IMR-90 (cell line): ENCODE data around the gene PCDHGC4. TPM values are rescaled to one million over a fixed set of nuclear protein-coding genes. Genes with fewer than 3 reads are reported as not detected.

Source experiments
- ATAC-seq: fragments of 200-7000 bp; cut with Tn5 transposase; 2 replicates; pipeline ENCODE4 v1.9.1; 2020; ENCODE audit warnings: low read depth, mild to moderate bottlenecking, moderate library complexity
- BruUV-seq: library from RNA; stranded (reverse); fragments of 400-500 nt; replicated peaks from 2 replicates; lab custom pipeline; 2021; lab: Mats Ljungman, UMichigan
- CTCF ChIA-PET: fragments of 300-600 bp; formaldehyde crosslinking; extraction: SDS; loops from one replicate; lab custom pipeline; 2021; ENCODE audit warnings: antibody characterized with exemption; lab: Yijun Ruan, JAX
- POLR2A ChIA-PET: fragments of 300-600 bp; sonication (Branson Sonifier 250); formaldehyde crosslinking; loops from one replicate; lab custom pipeline; 2022; ENCODE audit warnings: antibody characterized with exemption; ENCODE audit not compliant: unreplicated experiment; lab: Charles Lee
- DNase-seq: peaks from one replicate; pipeline ENCODE4 v3.0.0; 2013
- H2AFZ ChIP-seq: replicated peaks from 2 replicates; pipeline ENCODE3; 2013; ENCODE audit warnings: low read length, mild to moderate bottlenecking; ENCODE audit not compliant: poor library complexity
- H2AK5ac ChIP-seq: 2 replicates; pipeline ENCODE4 v1.6.1; 2013; ENCODE audit warnings: low read depth, low read length, inconsistent platforms
- H2AK9ac ChIP-seq: replicated peaks from 2 replicates; pipeline ENCODE3; 2013; ENCODE audit warnings: mild to moderate bottlenecking, low read depth, low read length, moderate library complexity; ENCODE audit not compliant: poor library complexity
- H2BK120ac ChIP-seq: 2 replicates; pipeline ENCODE4 v1.6.1; 2013; ENCODE audit warnings: low read depth, low read length, inconsistent platforms
- H2BK15ac ChIP-seq: 3 replicates; pipeline ENCODE4 v1.6.1; 2013; ENCODE audit warnings: low read depth, low read length, inconsistent platforms
- H2BK20ac ChIP-seq: 2 replicates; pipeline ENCODE4 v1.6.1; 2013; ENCODE audit warnings: low read depth, mild to moderate bottlenecking, inconsistent platforms, low read length, moderate library complexity
- H2BK5ac ChIP-seq: 2 replicates; pipeline ENCODE4 v1.6.1; 2013; ENCODE audit warnings: mild to moderate bottlenecking, low read depth, low read length, inconsistent platforms; ENCODE audit not compliant: poor library complexity, severe bottlenecking
- H3K14ac ChIP-seq: replicated peaks from 2 replicates; pipeline ENCODE4 v1.6.1; 2013; ENCODE audit warnings: low read depth, low read length, inconsistent platforms
- H3K18ac ChIP-seq: 2 replicates; pipeline ENCODE4 v1.6.1; 2013; ENCODE audit warnings: low read depth, low read length, control low read depth
- H3K23ac ChIP-seq: 2 replicates; pipeline ENCODE4 v1.6.1; 2013; ENCODE audit warnings: low read depth, low read length, inconsistent platforms
- H3K27ac ChIP-seq: 2 replicates; pipeline ENCODE4 v1.5.1; 2013; ENCODE audit warnings: mild to moderate bottlenecking, control low read depth, low read length; ENCODE audit not compliant: insufficient read depth
- H3K27me3 ChIP-seq: 2 replicates; pipeline ENCODE4 v1.6.1; 2013; ENCODE audit warnings: low read length; ENCODE audit not compliant: control insufficient read depth, insufficient read depth
- H3K36me3 ChIP-seq: 2 replicates; pipeline ENCODE4 v1.6.1; 2013; ENCODE audit warnings: low read length, mixed read lengths; ENCODE audit not compliant: control insufficient read depth, insufficient read depth
- H3K4ac ChIP-seq: 2 replicates; pipeline ENCODE4 v1.6.1; 2013; ENCODE audit warnings: low read depth, low read length, inconsistent platforms
- H3K4me1 ChIP-seq: 2 replicates; pipeline ENCODE4 v1.6.1; 2013; ENCODE audit warnings: low read length, mixed read lengths; ENCODE audit not compliant: control insufficient read depth, insufficient read depth
- H3K4me2 ChIP-seq: 2 replicates; pipeline ENCODE4 v1.6.1; 2013; ENCODE audit warnings: low read depth, mild to moderate bottlenecking, control low read depth, low read length, moderate library complexity
- H3K4me3 ChIP-seq: 2 replicates; pipeline ENCODE4 v1.5.1; 2013; ENCODE audit warnings: low read depth, mild to moderate bottlenecking, control low read depth, low read length, moderate library complexity; ENCODE audit not compliant: insufficient read depth
- H3K56ac ChIP-seq: 2 replicates; pipeline ENCODE4 v1.6.1; 2013; ENCODE audit warnings: low read length, inconsistent platforms; ENCODE audit not compliant: insufficient read depth; ENCODE audit errors: extremely low read depth
- H3K79me1 ChIP-seq, 2 experiments: 2 replicates each; pipeline ENCODE4 v1.6.1; 2013; ENCODE audit warnings: low read length in 2 of 2, inconsistent platforms in 1 of 2, low read depth in 1 of 2
- H3K9ac ChIP-seq: 2 replicates; pipeline ENCODE4 v1.6.1; 2013; ENCODE audit warnings: low read depth, low read length, control low read depth
- H3K9me1 ChIP-seq: 2 replicates; pipeline ENCODE4 v1.6.1; 2013; ENCODE audit warnings: low read length, inconsistent platforms; ENCODE audit not compliant: insufficient read depth
- H3K9me3 ChIP-seq: 2 replicates; pipeline ENCODE4 v1.6.1; 2013; ENCODE audit warnings: low read length; ENCODE audit not compliant: control insufficient read depth, insufficient read depth
- H4K20me1 ChIP-seq: 2 replicates; pipeline ENCODE4 v1.6.1; 2013; ENCODE audit warnings: low read length, inconsistent platforms; ENCODE audit not compliant: insufficient read depth
- H4K5ac ChIP-seq: 2 replicates; pipeline ENCODE4 v1.6.1; 2013; ENCODE audit warnings: mild to moderate bottlenecking, low read depth, low read length, control low read depth
- H4K8ac ChIP-seq, 2 experiments: 2 replicates each; pipeline ENCODE4 v1.6.1; 2013; ENCODE audit warnings: low read depth in 2 of 2, low read length in 2 of 2, control low read depth in 1 of 2, inconsistent platforms in 1 of 2
- H4K91ac ChIP-seq: 2 replicates; pipeline ENCODE4 v1.6.1; 2013; ENCODE audit warnings: low read depth, low read length, inconsistent platforms; ENCODE audit not compliant: insufficient read depth
- CHD1 ChIP-seq: IDR thresholded peaks from 2 replicates; pipeline ENCODE4 v1.6.1; 2012; ENCODE audit warnings: low read depth, low read length, improper control_type of control experiment
- MXI1 ChIP-seq: IDR thresholded peaks from 2 replicates; pipeline ENCODE4 v1.6.1; 2012; ENCODE audit warnings: low read depth, mild to moderate bottlenecking, low read length, moderate library complexity, borderline replicate concordance
- POLR2A ChIP-seq: IDR thresholded peaks from 2 replicates; pipeline ENCODE4 v1.6.1; 2012; ENCODE audit warnings: mild to moderate bottlenecking, low read depth, low read length
- RCOR1 ChIP-seq: IDR thresholded peaks from 2 replicates; pipeline ENCODE4 v1.6.1; 2012; ENCODE audit warnings: mild to moderate bottlenecking, low read length, improper control_type of control experiment; ENCODE audit not compliant: insufficient replicate concordance
- SMC3 ChIP-seq: fragments of 150-350 bp; IDR thresholded peaks from 2 replicates; pipeline ENCODE4 v1.6.1; 2016; ENCODE audit warnings: low read depth, mild to moderate bottlenecking, antibody characterized with exemption, low read length, moderate library complexity
- WGBS, 2 experiments: methylation state at CpG; one replicate each; pipeline versions ENCODE4 v1.1.5 to v1.1.7; 2013; ENCODE audit warnings: missing lambda C conversion rate in 2 of 2; ENCODE audit not compliant: insufficient read length in 1 of 2; ENCODE audit errors: extremely low coverage in 2 of 2; 5-methylcytosine and 5-hydroxymethylcytosine counted together
- dilution Hi-C: fragments of 300-500 bp; cut with HindIII; formaldehyde crosslinking; loops from one replicate; pipeline ENCODE4 v1.14.3; 2018; ENCODE audit warnings: low sequenced_read_pairs; ENCODE audit not compliant: unreplicated experiment
- in situ Hi-C: fragments of 300-500 bp; cut with MboI; formaldehyde crosslinking; loops from 3 replicates; pipeline ENCODE4 v1.14.3; 2019; ENCODE audit warnings: low sequenced_read_pairs, inconsistent platforms, mixed read lengths
- intact Hi-C: fragments of 100-400 bp; cut with micrococcal nuclease; formaldehyde crosslinking; loops from 2 replicates; pipeline ENCODE4 v1.10.0; 2022
- polyA plus RNA-seq, 3 experiments: library from polyadenylated mRNA; depleted of rRNA; stranded (reverse); fragments of >200 nt; gene quantifications; 2 replicates each; pipeline ENCODE4 v1.2.3, GENCODE V29; 2012; ENCODE audit warnings: low replicate concordance in 1 of 3
- total RNA-seq: library from RNA; depleted of rRNA; stranded (reverse); fragments of >200 nt; gene quantifications from 2 replicates; pipeline ENCODE4 v1.2.3, GENCODE V29; 2012
- TF ChIP-seq, protein P1 (sequence below): fragments of 150-350 bp; IDR thresholded peaks from 2 replicates; pipeline ENCODE4 v1.6.1; 2017; ENCODE audit warnings: mild to moderate bottlenecking, antibody characterized with exemption, low read length, low read depth
- TF ChIP-seq, protein P2 (sequence below): conservative IDR thresholded peaks from 2 replicates; pipeline ENCODE4 v1.5.1; 2012; ENCODE audit warnings: mild to moderate bottlenecking, low read depth, low read length, improper control_type of control experiment

The PCDHGC4 gene
- total and polyA plus RNA-seq, 2 of the 4 experiments (the other 2 are of a cell fraction) = 0.65 to 1.6 TPM

DNA sequence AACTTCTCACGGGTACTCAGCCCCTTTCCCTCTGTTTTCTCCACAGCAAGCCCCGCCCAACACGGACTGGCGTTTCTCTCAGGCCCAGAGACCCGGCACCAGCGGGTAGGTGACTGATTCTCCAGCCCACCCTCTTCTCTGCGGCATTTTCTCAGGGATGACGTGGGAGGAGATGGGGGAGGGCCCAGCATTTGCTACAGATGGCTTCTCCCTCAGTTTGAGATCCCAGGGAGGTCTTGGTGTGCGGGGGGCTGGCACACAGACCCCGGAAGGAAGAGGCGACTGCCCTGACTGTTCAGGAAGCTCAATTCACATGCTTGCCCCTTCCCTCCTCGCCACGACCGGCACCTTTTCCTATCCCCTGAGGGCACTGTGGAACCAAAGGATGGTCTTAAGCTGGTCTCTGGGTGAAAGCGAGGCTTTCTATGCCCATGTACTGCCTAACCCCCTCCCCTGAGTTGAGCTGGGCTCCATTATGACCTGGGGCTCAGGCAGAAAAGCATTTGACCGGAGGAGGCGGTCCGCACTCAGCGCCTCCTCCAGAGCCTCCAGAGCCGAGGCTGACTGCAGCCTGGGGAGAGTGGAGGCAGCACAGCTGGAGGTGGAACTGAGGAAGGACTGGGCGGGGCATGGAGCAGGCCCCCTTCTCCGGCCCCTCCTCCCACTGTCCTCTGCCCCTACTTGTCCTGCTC, 10.1 kb downstream of the PCDHGC4 start:
- no peak overlapping the region for H3K4me3 ChIP-seq
- CTCF ChIA-PET = no interaction called here

More for the DNA sequence above, 10.1 kb downstream of the PCDHGC4 start:
- no peak overlapping the region for H4K91ac ChIP-seq
- no peak overlapping the region for H3K14ac ChIP-seq
- H3K27me3 ChIP-seq = no peaks in the 10 kb centered on the region
- H3K9me1 ChIP-seq = peaks cover 14% of the 10 kb centered on the region
- peak overlapping the region; percentile 39 for H2AK9ac ChIP-seq
- 0 out of 2 replicates have a peak overlapping the region, but pooled peaks have one; percentile 60 for H2AK5ac ChIP-seq
- H3K4me2 ChIP-seq = no peak overlapping the region
- H3K27ac ChIP-seq = no peak overlapping the region
- DNase-seq (peak; percentile 48), ATAC-seq (no peak)
- no peak overlapping the region for H2BK15ac ChIP-seq
- 32% methylated on average over 5 of the region's 22 CpGs; no CpG with 5 or more reads in 1 of the 2 experiments for WGBS, 2 experiments
- no peak overlapping the region for H2BK120ac ChIP-seq
- TF ChIP-seq MXI1 = no peak
- TF ChIP-seq, protein P1, sequence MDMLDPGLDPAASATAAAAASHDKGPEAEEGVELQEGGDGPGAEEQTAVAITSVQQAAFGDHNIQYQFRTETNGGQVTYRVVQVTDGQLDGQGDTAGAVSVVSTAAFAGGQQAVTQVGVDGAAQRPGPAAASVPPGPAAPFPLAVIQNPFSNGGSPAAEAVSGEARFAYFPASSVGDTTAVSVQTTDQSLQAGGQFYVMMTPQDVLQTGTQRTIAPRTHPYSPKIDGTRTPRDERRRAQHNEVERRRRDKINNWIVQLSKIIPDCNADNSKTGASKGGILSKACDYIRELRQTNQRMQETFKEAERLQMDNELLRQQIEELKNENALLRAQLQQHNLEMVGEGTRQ = no peak
- TF ChIP-seq CHD1 = no peak
- TF ChIP-seq SMC3 = no peak
- TF ChIP-seq, protein P2, sequence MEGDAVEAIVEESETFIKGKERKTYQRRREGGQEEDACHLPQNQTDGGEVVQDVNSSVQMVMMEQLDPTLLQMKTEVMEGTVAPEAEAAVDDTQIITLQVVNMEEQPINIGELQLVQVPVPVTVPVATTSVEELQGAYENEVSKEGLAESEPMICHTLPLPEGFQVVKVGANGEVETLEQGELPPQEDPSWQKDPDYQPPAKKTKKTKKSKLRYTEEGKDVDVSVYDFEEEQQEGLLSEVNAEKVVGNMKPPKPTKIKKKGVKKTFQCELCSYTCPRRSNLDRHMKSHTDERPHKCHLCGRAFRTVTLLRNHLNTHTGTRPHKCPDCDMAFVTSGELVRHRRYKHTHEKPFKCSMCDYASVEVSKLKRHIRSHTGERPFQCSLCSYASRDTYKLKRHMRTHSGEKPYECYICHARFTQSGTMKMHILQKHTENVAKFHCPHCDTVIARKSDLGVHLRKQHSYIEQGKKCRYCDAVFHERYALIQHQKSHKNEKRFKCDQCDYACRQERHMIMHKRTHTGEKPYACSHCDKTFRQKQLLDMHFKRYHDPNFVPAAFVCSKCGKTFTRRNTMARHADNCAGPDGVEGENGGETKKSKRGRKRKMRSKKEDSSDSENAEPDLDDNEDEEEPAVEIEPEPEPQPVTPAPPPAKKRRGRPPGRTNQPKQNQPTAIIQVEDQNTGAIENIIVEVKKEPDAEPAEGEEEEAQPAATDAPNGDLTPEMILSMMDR = no peak
- TF ChIP-seq POLR2A = no peak
- TF ChIP-seq RCOR1 = no peak
- in situ Hi-C loops = no loop called here
- intact Hi-C loops = no loop called here
- peak overlapping the region; percentile 3; the same call in 1 of the 2 replicates for H3K4ac ChIP-seq
- no peak overlapping the region for H2AFZ ChIP-seq
- dilution Hi-C loops = no loop called here
- POLR2A ChIA-PET = no interaction called here
- no peak overlapping the region for H3K9ac ChIP-seq
- no peak overlapping the region; the same call in 1 of the 2 replicates for H4K5ac ChIP-seq
- H3K4me1 ChIP-seq = peaks cover 22% of the 10 kb centered on the region
- H3K56ac ChIP-seq = no peak overlapping the region
- H2BK5ac ChIP-seq = no peak overlapping the region
- no peak overlapping the region; a peak in 1 of 4 replicates for H4K8ac ChIP-seq
- peaks cover 39% of the 10 kb centered on the region for H3K36me3 ChIP-seq
- no peaks in the 10 kb centered on the region for H3K9me3 ChIP-seq
- H3K79me1 ChIP-seq = peaks cover 14 to 40% of the 10 kb centered on the region in 2 experiments
- H3K23ac ChIP-seq = 0 out of 2 replicates have a peak overlapping the region, but pooled peaks have one; percentile 43
- no peak overlapping the region for H2BK20ac ChIP-seq
- no TSS peak for BruUV-seq
- H4K20me1 ChIP-seq = peaks cover 18% of the 10 kb centered on the region; the same call in 1 of the 2 replicates
- no peak overlapping the region for H3K18ac ChIP-seq
